HG03442 (cell line): ENCODE data around the gene PCDH17.

Experiments used
- ATAC-seq: cut with Tn5 transposase; IDR thresholded peaks from one replicate; pipeline ENCODE4 v1.9.1; 2021; ENCODE audit warnings: mild to moderate bottlenecking, moderate library complexity; ENCODE audit not compliant: unreplicated experiment

Gene PCDH17, protein sequence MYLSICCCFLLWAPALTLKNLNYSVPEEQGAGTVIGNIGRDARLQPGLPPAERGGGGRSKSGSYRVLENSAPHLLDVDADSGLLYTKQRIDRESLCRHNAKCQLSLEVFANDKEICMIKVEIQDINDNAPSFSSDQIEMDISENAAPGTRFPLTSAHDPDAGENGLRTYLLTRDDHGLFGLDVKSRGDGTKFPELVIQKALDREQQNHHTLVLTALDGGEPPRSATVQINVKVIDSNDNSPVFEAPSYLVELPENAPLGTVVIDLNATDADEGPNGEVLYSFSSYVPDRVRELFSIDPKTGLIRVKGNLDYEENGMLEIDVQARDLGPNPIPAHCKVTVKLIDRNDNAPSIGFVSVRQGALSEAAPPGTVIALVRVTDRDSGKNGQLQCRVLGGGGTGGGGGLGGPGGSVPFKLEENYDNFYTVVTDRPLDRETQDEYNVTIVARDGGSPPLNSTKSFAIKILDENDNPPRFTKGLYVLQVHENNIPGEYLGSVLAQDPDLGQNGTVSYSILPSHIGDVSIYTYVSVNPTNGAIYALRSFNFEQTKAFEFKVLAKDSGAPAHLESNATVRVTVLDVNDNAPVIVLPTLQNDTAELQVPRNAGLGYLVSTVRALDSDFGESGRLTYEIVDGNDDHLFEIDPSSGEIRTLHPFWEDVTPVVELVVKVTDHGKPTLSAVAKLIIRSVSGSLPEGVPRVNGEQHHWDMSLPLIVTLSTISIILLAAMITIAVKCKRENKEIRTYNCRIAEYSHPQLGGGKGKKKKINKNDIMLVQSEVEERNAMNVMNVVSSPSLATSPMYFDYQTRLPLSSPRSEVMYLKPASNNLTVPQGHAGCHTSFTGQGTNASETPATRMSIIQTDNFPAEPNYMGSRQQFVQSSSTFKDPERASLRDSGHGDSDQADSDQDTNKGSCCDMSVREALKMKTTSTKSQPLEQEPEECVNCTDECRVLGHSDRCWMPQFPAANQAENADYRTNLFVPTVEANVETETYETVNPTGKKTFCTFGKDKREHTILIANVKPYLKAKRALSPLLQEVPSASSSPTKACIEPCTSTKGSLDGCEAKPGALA (N-terminal part only)

DNA sequence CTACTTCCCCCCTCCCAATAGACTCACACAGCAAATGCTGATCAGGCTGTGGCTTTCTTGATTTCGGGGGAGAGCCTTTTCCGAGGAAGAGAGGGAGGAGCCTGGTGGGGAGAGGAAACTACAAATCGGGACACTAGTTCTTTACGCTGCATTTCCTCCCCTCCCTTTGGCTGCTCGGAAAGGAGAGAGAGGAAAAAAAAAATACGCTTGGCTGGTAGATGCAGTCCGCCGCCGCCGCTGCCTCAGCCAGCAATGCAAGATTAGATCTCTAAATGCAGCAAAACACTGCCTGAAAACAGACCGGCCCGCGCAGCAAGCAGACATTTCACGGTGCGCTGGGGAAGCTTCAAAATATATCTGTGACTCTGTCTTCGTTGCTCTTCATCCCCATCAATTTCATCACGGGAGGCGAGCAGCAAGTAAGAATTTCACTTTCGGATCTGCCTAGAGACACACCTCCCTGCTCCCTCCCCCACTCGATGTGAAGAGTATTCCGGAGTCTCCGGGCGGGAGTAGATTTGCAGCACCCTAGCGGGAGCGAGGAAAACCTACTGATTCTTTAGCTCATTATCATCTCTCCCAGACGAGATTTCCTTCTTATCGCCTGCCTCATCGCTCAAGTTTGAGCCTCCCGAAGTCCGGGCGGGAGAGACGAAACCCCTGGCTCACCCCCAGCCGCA is at the start of gene PCDH17:
TSS of gene PCDH17 (plus strand) at position 149 of the 680 bp plus-strand sequence. CDS start 803 bp downstream, outside the sequence.
- no peak for ATAC-seq

DNA sequence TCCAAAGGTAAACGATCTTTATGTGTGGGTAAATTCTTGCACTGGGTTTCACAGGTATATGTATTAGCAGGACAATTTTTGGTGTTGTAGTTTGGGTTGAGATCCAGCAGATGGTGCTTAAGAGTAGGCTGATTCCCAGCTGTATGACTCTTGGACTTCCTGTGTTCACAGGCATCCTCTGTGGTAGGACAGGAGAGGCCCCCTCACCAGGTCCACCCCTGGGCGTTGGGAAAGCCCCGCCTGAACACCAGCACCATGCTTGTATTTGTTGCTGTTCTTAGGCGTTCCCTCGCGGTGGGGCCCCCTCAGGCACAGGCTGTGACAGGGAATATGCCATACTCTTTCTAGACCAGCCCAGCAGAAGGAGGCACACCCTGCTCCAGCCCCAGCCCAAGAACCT is 49.5 kb upstream of the PCDH17 start:
- no peak for ATAC-seq

- no peak for ATAC-seq
Observed at GRCh38 chr13:57583529-57583928, 48.0 kb upstream of the PCDH17 start.

DNA sequence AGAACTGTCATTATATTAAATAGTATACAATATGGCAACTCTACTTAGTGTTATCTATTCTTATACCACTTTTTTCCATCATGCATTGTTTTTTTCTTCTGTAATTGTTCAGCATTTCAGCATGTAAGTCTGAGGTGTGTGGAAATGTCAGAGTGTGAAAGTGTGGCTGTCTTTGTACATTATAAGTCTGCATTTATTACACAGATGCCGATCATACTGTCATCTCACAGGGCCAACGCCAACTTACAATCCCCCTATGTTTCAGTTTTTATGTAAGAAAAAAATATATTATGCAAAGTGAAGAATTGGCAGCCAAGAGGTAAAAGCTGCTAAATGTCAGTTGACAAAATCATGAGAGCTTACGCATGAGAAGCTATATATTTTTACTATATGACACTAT is 42.9 kb upstream of the PCDH17 start:
- ATAC-seq, result no peak

GRCh38 chr13:57595775-57596174 is 35.8 kb upstream of the PCDH17 start:
- ATAC-seq, result no peak

GRCh38 chr13:57601536-57601935 is 30.0 kb upstream of the PCDH17 start:
- ATAC-seq, result no peak

DNA sequence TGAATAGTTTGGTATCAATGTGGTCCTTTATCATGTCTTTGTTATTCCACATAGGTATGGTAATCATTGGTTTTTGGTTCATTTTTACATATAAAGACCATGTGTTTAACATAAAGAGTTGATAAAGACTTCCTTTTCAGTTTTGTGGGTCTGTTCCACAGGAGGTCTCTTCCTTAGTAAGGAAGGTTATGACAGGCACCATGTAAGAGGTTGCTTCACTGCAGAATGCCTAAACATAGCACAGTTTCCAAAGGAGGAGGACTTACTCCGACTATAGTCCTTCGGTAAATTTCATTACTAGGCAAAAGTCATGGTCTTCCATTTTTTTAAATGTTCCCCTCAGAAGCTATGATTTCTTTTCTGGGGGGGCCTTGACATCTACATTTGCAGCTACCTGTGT is 27.1 kb upstream of the PCDH17 start:
- no peak for ATAC-seq

DNA sequence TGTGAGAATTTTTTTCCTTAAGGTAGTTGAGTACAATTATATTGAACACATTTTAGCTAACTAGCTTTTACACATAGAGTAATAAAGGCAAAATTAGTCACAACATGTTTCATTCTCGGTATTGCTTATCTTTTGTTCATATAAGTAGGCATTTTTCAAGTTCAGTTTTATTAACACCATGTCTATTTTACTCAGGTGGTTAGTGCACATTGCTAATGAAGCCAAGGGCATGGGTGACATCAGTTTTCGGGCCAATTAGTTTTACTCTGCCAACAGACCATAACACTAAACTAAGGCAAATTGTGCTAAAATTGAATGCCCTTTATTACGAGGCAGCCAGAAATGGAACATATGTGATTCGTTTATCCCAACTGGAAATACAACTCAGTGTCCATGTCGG is 19.6 kb upstream of the PCDH17 start:
- no peak for ATAC-seq

DNA sequence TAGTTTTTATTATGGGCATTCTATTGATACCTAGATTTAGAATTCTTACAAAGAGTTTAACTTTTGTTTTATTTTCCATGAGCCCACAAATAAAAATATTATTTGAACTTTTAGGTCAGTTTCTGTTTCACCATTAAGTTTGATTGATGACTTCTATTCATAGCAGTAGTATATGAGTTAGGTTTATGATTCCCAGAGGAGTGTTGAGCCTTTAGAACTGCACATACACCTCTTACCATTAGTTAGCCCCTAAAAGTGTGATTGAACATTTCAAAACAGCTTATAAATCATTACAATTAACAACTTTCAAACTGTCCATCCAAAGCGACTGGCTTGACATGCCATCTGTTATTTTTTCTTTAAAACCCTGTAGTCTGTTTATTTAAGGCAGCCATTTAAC is 19.0 kb upstream of the PCDH17 start:
- ATAC-seq, result no peak

- ATAC-seq, result peak; percentile 46
Observed at GRCh38 chr13:57624565-57625435, 6.7 kb upstream of the PCDH17 start.

DNA sequence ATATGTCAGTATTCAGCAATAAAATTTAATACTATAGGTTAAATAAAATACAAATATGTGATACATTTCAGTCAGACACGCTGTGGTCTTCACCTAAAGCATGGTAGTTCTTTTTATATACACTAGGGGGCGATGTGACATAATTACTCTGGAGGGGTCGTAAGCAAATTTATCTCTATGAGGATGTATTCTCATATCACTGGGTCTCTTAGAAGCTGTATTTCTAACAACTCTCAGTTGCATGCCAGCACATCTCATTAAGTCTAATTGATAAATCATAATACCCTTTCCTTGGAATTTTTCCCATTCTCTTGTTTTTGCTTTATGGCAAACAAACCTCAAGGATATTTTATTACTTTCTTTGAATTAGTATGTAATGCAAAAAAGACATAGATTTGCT is 3.9 kb upstream of the PCDH17 start:
- peak; percentile 43 for ATAC-seq

DNA sequence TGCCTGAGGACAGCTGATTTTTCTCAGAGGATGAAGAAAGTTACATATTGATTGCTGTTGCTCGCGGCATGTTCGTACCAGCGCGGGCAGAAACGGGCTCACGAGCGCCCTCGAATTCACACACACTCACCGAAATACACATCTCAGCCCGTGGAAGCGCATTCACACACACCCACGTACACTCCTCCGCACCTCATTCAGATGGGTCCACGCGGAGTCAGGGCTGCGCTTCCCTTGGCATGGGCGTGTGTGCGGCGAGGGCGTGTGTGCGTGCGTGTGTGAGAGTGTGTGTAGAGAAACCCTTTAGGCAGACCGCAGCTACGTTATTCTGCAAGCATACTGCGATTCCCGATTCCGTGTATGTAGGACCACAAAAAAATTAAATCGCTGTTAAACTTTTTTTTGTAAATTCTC is 2.1 kb upstream of the PCDH17 start:
- ATAC-seq, result no peak

GRCh38 chr13:57629821-57630235 is 1.7 kb upstream of the PCDH17 start:
- ATAC-seq, result no peak

GRCh38 chr13:57630661-57631595 is 616 bp upstream of the PCDH17 start:
- ATAC-seq, result no peak

GRCh38 chr13:57632276-57633140 is 964 bp downstream of the PCDH17 start:
- ATAC-seq, result no peak

DNA sequence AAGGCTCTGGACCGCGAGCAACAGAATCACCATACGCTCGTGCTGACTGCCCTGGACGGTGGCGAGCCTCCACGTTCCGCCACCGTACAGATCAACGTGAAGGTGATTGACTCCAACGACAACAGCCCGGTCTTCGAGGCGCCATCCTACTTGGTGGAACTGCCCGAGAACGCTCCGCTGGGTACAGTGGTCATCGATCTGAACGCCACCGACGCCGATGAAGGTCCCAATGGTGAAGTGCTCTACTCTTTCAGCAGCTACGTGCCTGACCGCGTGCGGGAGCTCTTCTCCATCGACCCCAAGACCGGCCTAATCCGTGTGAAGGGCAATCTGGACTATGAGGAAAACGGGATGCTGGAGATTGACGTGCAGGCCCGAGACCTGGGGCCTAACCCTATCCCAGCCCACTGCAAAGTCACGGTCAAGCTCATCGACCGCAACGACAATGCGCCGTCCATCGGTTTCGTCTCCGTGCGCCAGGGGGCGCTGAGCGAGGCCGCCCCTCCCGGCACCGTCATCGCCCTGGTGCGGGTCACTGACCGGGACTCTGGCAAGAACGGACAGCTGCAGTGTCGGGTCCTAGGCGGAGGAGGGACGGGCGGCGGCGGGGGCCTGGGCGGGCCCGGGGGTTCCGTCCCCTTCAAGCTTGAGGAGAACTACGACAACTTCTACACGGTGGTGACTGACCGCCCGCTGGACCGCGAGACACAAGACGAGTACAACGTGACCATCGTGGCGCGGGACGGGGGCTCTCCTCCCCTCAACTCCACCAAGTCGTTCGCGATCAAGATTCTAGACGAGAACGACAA is 1.8 kb downstream of the PCDH17 start:
- no peak for ATAC-seq
